Activated T-helper 9 cell treated with anti-CD3 and anti-CD28 coated beads, Interleukin-2, amount 50 U/mL, for 16 hours (primary cell): Measurements from ENCODE around the gene ARHGAP18.

Experiments used
- DNase-seq: peaks from one replicate; pipeline ENCODE4 v3.0.0-alpha.2; 2020; ENCODE audit warnings: low read depth

Gene ARHGAP18

GRCh38 chr6:129642322-129642721 is 67.7 kb downstream of the ARHGAP18 start:
- no peak for DNase-seq

- DNase-seq, result no peak
These were observed 68.6 kb downstream of the ARHGAP18 start for GRCh38 chr6:129641344-129641743.

- DNase-seq, result no peak
These were observed 71.3 kb downstream of the ARHGAP18 start for GRCh38 chr6:129638686-129639085.

GRCh38 chr6:129638055-129638684 is 71.8 kb downstream of the ARHGAP18 start:
- no peak for DNase-seq

- no peak for DNase-seq
These were observed 72.5 kb downstream of the ARHGAP18 start for GRCh38 chr6:129637340-129638054.

- DNase-seq, result no peak
These were observed 74.4 kb downstream of the ARHGAP18 start for GRCh38 chr6:129635396-129636130.

DNA sequence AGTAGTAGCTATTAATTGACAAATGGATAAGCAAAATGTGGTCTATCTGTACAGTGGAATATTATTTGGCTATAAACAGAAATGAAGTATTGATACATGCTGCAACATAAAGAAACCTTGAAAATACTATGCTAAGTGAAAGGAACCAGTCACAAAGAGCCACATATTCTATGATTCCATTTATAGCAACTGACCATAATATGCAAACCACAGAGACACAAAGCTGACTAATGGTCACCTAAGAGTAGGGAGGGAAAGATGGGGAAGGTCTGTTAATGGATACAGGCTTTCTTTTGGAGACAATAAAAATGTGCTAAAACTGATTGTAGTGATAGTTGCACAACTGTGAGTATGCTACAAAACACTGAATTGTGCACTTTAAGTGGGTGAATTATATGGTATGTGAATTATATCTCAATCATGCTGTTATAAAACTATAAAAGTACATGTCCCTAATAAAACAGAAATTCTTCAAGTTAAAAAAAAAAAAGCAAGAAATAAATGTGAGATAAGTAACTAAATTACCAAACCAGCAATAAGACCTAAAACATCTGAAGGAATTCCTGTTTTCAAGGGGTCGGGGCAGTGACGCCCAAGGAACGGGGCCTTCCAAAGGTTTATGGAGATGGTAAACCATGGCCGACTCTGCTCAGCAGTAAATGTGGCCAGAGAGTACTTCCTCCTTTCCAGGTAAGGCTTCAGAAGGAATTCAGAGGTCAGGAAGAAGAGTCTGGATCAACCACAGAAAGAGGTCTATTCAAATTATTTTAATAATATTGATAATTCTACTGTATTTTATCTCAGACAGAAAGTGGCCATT is 75.4 kb downstream of the ARHGAP18 start:
- DNase-seq, result no peak

GRCh38 chr6:129633529-129633928 is 76.4 kb downstream of the ARHGAP18 start:
- no peak for DNase-seq

- no peak for DNase-seq
These were observed 77.8 kb downstream of the ARHGAP18 start for GRCh38 chr6:129632172-129632613.

DNA sequence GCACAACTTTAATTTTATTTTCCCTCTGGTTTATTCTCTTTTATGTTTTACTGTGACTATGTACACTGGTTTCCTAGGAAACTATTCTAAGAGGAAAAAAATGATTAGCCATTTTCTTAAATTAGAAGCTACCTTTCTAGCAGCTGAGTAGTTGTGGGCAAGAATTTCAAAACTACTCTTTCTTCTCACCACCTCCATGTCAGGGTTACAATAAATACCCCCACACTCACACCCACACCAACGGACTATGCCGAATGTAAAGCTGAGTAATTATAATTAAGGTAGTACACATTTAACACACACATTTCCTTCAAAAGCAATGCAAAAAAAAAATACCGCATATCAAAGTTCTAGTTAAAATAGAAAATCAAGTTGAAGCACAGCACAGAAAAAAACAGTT is 78.9 kb downstream of the ARHGAP18 start:
- DNase-seq, result no peak

DNA sequence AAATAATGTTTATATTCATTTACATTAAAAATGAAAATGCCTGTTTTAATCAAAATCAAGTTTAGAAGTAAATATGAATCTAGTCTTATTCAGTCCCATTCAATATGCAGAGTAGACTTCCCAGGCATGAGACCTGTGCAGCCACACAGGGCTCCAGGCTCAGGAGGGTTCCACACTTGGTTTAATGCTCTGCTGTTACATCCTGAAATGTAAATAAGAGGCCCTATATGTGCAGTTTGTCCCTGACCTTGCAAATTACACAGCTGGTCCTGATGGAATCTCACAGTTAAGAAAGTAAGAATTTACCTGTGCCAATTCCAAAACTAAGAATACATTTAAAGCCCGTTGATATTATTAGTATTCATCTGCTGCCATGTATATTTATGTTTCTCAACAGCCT is 79.4 kb downstream of the ARHGAP18 start:
- DNase-seq, result no peak

- no peak for DNase-seq
These were observed 81.7 kb downstream of the ARHGAP18 start for GRCh38 chr6:129628101-129628815.

DNA sequence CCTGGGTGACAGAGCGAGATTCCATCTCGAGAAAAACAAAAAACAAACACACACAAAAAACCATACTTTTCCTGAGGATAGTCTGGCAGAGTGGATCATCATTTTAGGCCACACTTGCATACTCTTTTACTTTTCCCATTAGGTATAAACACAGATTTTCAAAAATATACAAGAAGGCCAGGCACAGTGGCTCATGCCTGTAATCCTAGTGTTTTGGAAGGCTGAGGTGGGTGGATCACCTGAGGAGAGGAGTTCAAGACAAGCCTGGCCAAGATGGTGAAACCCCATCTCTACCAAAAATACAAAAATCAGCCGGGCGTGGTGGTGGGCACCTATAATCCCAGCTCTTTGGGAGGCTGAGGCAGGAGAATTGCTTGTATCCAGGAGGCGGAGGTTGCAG is 85.5 kb downstream of the ARHGAP18 start:
- no peak for DNase-seq

GRCh38 chr6:129623008-129623732 is 86.8 kb downstream of the ARHGAP18 start:
- DNase-seq, result no peak

- peak; percentile 11 for DNase-seq
These were observed 88.7 kb downstream of the ARHGAP18 start for GRCh38 chr6:129621252-129621651.

GRCh38 chr6:129620234-129620610 is 89.8 kb downstream of the ARHGAP18 start:
- DNase-seq, result no peak

DNA sequence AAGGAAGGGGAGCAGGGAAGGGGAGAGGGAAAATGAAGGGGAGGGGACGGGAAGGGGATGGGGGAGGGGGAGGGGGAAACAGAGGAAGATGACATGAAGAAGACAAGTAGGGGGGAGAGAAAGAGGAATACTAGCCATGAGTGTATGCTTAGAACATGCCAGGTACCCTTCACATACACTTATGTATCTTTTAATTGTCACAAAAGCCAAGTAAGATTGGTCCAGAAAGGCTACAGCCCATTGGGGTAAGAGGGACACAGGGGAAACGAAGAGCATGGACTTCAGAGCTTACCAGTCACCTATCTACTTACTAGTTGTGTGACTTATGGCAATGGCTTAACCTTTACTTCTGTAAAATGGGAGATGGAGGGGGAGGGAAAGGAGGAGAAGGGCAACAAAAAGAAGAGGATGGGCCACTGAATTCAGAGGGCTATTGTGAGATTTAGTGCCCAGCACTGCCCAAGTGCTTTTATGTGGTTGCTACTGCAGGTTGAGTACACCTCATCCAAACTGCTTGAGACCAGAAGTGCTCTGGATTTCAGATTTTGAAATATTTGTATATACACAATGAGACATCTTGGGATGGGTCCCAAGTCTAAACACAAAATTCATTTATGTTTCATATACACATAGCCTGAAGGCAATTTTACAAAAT is 90.3 kb downstream of the ARHGAP18 start:
- no peak for DNase-seq

DNA sequence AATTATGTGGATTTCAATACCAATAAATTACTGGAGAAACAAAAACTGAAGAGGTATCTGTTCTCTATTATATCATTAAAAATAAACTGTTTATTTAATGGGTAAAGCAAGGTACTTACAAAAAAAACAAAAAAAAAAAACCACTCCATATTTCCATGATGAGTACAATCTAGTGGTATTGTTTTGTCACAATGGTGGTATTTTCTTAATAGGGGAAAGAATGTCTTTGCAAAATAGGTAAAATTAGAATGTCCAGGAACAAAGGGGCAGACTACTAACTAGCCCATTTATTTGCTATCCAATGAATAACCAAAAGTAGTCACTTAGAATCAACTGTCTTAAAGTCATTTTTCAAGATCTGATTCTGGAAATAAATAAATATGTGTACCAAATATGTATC is 92.0 kb downstream of the ARHGAP18 start:
- DNase-seq, result no peak

- DNase-seq, result no peak
These were observed 94.5 kb downstream of the ARHGAP18 start for GRCh38 chr6:129615496-129615895.

DNA sequence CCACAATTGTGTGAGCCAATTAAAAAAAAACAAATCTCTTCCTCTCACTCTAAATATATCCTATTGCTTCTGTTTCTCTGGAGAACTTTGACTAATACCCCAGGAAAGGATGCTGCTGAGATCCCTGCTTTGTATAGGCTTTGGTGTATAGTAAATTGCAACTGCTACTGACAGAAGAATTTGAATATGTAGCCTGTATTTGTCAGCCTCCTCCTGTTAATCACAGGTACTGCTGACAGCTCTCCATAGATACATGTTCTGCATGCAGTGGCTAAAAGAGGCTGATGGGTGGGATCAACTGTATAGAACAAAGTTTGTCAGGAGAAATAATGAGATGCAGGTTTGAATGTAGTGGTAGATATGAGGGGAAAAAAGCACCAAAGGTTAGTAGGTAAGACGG is 95.0 kb downstream of the ARHGAP18 start:
- no peak for DNase-seq
